SK-N-SH treated with all-trans-retinoic acid at 6 μM for 48 hours (cell line): ENCODE data around the gene TMEM59.
"Not testable (repeated sequence)": the region's sequence is repeated elsewhere in the genome, so short reads cannot be mapped to it uniquely, and the experiment has no call there.

Experiments
- ATAC-seq: fragments of 200-7000 bp; cut with Tn5 transposase; 3 replicates; pipeline ENCODE4 v1.9.1; 2020; ENCODE audit warnings: mild to moderate bottlenecking, moderate library complexity
- ARNTL ChIP-seq: fragments of 450-650 bp; formaldehyde crosslinking; IDR thresholded peaks from 2 replicates; pipeline ENCODE4 v1.5.0; 2020; ENCODE audit warnings: low read depth, mild to moderate bottlenecking, moderate library complexity, borderline replicate concordance
- BACH2 ChIP-seq: fragments of 250-450 bp; sonication (Bioruptor Pico); IDR thresholded peaks from 2 replicates; pipeline ENCODE4 v1.9.0; 2021; ENCODE audit warnings: mild to moderate bottlenecking, borderline replicate concordance
- CSDC2 ChIP-seq: fragments of 250-450 bp; sonication (Bioruptor Pico); IDR thresholded peaks from 2 replicates; pipeline ENCODE4 v1.5.0; 2020; ENCODE audit warnings: mild to moderate bottlenecking, moderate library complexity
- ESRRG ChIP-seq: fragments of 250-450 bp; sonication (Bioruptor Pico); IDR thresholded peaks from 2 replicates; pipeline ENCODE4 v1.6.1; 2021; ENCODE audit warnings: mild to moderate bottlenecking
- GLIS3 ChIP-seq: fragments of 250-450 bp; sonication (Bioruptor Pico); IDR thresholded peaks from 2 replicates; pipeline ENCODE4 v1.5.0; 2020; ENCODE audit warnings: mild to moderate bottlenecking, moderate library complexity
- ISL1 ChIP-seq: fragments of 250-450 bp; sonication (Bioruptor Pico); IDR thresholded peaks from 2 replicates; pipeline ENCODE4 v2.1.2; 2022; ENCODE audit warnings: mild to moderate bottlenecking, moderate library complexity
- OSR1 ChIP-seq: fragments of 250-450 bp; sonication (Bioruptor Pico); IDR thresholded peaks from 2 replicates; pipeline ENCODE4 v1.8.0; 2022; ENCODE audit warnings: moderate library complexity, mild to moderate bottlenecking, inconsistent platforms
- PATZ1 ChIP-seq: fragments of 250-450 bp; sonication (Bioruptor Pico); IDR thresholded peaks from 2 replicates; pipeline ENCODE4 v1.8.0; 2020; ENCODE audit warnings: mild to moderate bottlenecking, moderate library complexity, borderline replicate concordance
- POU6F1 ChIP-seq: fragments of 250-450 bp; sonication (Bioruptor Pico); IDR thresholded peaks from 2 replicates; pipeline ENCODE4 v1.8.0; 2021; ENCODE audit warnings: low read depth, mild to moderate bottlenecking, moderate library complexity, borderline replicate concordance
- RARB ChIP-seq: fragments of 250-450 bp; sonication (Bioruptor Pico); IDR thresholded peaks from 2 replicates; pipeline ENCODE4 v1.8.0; 2021; ENCODE audit warnings: mild to moderate bottlenecking, moderate library complexity
- SNAI2 ChIP-seq: fragments of 250-450 bp; sonication (Bioruptor Pico); IDR thresholded peaks from 2 replicates; pipeline ENCODE4 v1.5.0; 2020; ENCODE audit warnings: mild to moderate bottlenecking, moderate library complexity
- TCF4 ChIP-seq: fragments of 250-450 bp; sonication (Bioruptor Pico); IDR thresholded peaks from 2 replicates; pipeline ENCODE4 v1.8.0; 2021; ENCODE audit warnings: mild to moderate bottlenecking, moderate library complexity, borderline replicate concordance
- TOX ChIP-seq: fragments of 250-450 bp; sonication (Bioruptor Pico); IDR thresholded peaks from 2 replicates; pipeline ENCODE4 v1.8.0; 2021; ENCODE audit warnings: mild to moderate bottlenecking, moderate library complexity, borderline replicate concordance
- TSHZ2 ChIP-seq: fragments of 250-450 bp; sonication (Bioruptor Pico); IDR thresholded peaks from 2 replicates; pipeline ENCODE4 v1.5.0; 2020; ENCODE audit warnings: mild to moderate bottlenecking, moderate library complexity
- ZC3H10 ChIP-seq: fragments of 250-450 bp; sonication (Bioruptor Pico); IDR thresholded peaks from 2 replicates; pipeline ENCODE4 v1.5.1; 2021; ENCODE audit warnings: mild to moderate bottlenecking, moderate library complexity
- ZFP3 ChIP-seq: fragments of 250-450 bp; sonication (Bioruptor Pico); IDR thresholded peaks from 2 replicates; pipeline ENCODE4 v1.5.0; 2020; ENCODE audit warnings: mild to moderate bottlenecking, moderate library complexity
- ZFP30 ChIP-seq: fragments of 450-650 bp; formaldehyde crosslinking; IDR thresholded peaks from 2 replicates; pipeline ENCODE4 v1.5.0; 2022; ENCODE audit warnings: mild to moderate bottlenecking, moderate library complexity
- ZNF70 ChIP-seq: fragments of 450-650 bp; formaldehyde crosslinking; IDR thresholded peaks from 2 replicates; pipeline ENCODE4 v1.5.0; 2020; ENCODE audit warnings: mild to moderate bottlenecking, moderate library complexity
- ZNF8 ChIP-seq: fragments of 450-650 bp; formaldehyde crosslinking; IDR thresholded peaks from 2 replicates; pipeline ENCODE4 v1.5.0; 2020; ENCODE audit warnings: mild to moderate bottlenecking, moderate library complexity
- TF ChIP-seq, protein P1 (sequence below): fragments of 250-450 bp; sonication (Bioruptor Pico); IDR thresholded peaks from 2 replicates; pipeline ENCODE4 v1.5.1; 2020; ENCODE audit warnings: low read depth, mild to moderate bottlenecking, moderate library complexity

TMEM59 gene

DNA sequence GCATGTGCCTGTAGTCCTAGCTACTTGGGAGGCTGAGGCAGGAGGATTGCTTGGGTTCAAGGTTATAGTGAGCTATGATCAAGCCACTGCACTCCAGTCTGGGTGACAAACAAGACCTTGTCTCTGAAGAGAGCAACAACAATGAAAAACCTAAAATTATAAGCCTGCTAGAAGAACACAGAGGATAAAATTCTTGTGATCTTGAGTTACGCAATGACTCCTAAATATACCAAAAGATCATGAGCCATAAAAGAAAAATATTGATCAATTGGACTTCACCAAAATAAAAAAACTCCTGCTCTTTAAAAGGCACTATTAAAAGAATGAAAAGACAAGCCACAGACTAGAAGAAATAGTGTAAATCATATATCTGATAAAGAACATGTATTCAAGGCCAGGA lies 57.3 kb downstream of the TMEM59 start:
- no peak for ATAC-seq
- TF ChIP-seq PATZ1 (no peak), ARNTL (no peak), ZC3H10 (CRISPR knock-in tag) (no peak), CSDC2 (CRISPR knock-in tag) (no peak), TOX (no peak), TSHZ2 (CRISPR knock-in tag) (no peak), ZNF8 (CRISPR knock-in tag) (no peak), TCF4 (CRISPR knock-in tag) (no peak), OSR1 (CRISPR knock-in tag) (no peak), ZFP30 (CRISPR knock-in tag) (no peak), RARB (CRISPR knock-in tag) (no peak), ESRRG (no peak), BACH2 (CRISPR knock-in tag) (no peak), ISL1 (CRISPR knock-in tag) (no peak)

- not testable (repeated sequence) for ATAC-seq
Measured at GRCh38 chr1:53994516-53994915, 58.5 kb downstream of the TMEM59 start.

DNA sequence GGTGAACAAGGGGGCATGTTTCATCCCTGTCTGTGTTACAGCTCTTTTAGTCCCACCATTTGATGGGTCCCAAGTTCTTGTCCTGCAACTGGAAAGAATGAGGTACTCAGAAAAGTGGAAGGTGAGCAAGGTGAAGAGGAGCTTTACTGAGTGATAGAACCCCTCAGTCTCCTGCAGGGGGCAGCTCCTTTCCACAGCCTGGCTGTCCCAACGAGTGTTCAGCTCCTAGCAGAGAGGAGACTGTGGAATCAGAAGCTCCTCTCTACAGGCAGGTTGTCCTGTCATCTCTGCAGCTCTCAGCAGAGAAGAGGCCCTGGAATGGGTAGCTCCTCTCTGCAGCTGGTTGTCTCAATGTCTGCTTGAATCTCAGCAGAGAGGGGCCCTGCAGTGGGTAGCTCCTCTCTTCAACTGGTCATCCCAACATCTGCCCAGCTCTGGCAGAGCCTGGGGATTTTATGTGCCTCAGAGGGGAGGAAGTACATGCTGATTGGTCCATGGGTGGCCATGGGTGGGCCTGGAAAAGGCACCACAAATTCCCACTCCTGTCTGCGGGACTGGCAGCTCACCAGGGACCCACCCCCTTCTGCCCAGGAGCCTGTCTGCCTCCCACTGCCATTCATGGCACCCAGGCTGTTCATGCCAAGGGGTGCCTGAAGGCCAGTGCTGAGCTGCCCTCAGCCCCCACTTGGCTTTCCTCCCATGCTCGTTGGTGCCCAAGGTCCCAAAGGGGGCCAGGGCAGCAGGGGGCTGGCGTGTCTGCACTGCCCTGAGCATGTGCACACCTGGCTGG lies 60.7 kb downstream of the TMEM59 start:
- no peak for TF ChIP-seq ZC3H10 (CRISPR knock-in tag)
- TF ChIP-seq ZNF70: no peak
- no peak for TF ChIP-seq GLIS3 (CRISPR knock-in tag)
- TF ChIP-seq TCF4 (CRISPR knock-in tag): no peak
- no peak for TF ChIP-seq OSR1 (CRISPR knock-in tag)
- TF ChIP-seq TOX: no peak
- TF ChIP-seq ZFP30 (CRISPR knock-in tag): no peak
- no peak for TF ChIP-seq ZNF8 (CRISPR knock-in tag)
- no peak for TF ChIP-seq ISL1 (CRISPR knock-in tag)
- no peak for ATAC-seq

GRCh38 chr1:53987880-53988279 lies 65.1 kb downstream of the TMEM59 start:
- no peak for TF ChIP-seq PATZ1
- TF ChIP-seq SNAI2: no peak
- no peak for TF ChIP-seq TCF4 (CRISPR knock-in tag)
- TF ChIP-seq BACH2 (CRISPR knock-in tag): no peak
- TF ChIP-seq, protein P1, sequence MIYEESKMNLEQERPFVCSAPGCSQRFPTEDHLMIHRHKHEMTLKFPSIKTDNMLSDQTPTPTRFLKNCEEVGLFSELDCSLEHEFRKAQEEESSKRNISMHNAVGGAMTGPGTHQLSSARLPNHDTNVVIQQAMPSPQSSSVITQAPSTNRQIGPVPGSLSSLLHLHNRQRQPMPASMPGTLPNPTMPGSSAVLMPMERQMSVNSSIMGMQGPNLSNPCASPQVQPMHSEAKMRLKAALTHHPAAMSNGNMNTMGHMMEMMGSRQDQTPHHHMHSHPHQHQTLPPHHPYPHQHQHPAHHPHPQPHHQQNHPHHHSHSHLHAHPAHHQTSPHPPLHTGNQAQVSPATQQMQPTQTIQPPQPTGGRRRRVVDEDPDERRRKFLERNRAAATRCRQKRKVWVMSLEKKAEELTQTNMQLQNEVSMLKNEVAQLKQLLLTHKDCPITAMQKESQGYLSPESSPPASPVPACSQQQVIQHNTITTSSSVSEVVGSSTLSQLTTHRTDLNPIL (CRISPR knock-in tag): no peak
- TF ChIP-seq ISL1 (CRISPR knock-in tag): no peak
- TF ChIP-seq OSR1 (CRISPR knock-in tag): no peak
- TF ChIP-seq ZFP3 (CRISPR knock-in tag): no peak
- no peak for TF ChIP-seq ZFP30 (CRISPR knock-in tag)
- no peak for TF ChIP-seq TOX
- no peak for TF ChIP-seq POU6F1 (CRISPR knock-in tag)
- TF ChIP-seq RARB (CRISPR knock-in tag): no peak

More at GRCh38 chr1:53987880-53988279, 65.1 kb downstream of the TMEM59 start:
- no peak for ATAC-seq
